Measurements from ENCODE around the gene GNE.
"Not testable (repeated sequence)": the region's sequence is repeated elsewhere in the genome, so short reads cannot be mapped to it uniquely, and the experiment has no call there.

The GNE gene

DNA sequence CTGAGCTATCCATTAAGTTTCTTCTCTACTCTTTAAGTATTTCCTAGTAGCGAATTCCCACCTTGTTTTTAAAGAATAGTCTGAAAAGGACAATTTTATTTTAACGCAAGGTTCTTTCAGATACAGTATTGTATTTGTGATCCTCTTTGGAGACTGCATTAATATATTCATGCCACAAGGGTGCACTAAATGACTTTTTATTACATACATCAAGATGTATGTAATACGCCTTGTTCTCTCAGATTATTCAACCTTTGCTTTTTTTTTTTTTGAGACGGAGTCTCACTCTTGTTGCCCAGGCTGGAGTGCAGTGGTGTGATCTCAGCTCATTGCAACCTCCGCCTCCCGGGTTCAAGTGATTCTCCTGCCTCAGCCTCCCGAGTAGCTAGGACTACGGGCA is 10.2 kb downstream of the GNE start:
- not testable (repeated sequence) for H3K4ac ChIP-seq (ENCODE audit: low read depth, low read length); H3K23ac ChIP-seq (ENCODE audit: low read length); H4K5ac ChIP-seq (ENCODE audit: low read length); H4K8ac ChIP-seq (ENCODE audit: low read depth, low read length); H3K56ac ChIP-seq (ENCODE audit: low read length); H2AK5ac ChIP-seq (ENCODE audit: low read length); H2BK120ac ChIP-seq (ENCODE audit: low read depth, low read length); H2BK5ac ChIP-seq (ENCODE audit: low read length); H3K9ac ChIP-seq (ENCODE audit: low read length); H3K79me2 ChIP-seq (ENCODE audit: control insufficient read depth, insufficient read depth, low read length); H3K79me1 ChIP-seq (ENCODE audit: low read length); H3K27ac ChIP-seq (ENCODE audit: low read depth, low read length); H3K4me2 ChIP-seq (ENCODE audit: low read length); H3K4me1 ChIP-seq (ENCODE audit: control insufficient read depth, low read depth, low read length); H3K27me3 ChIP-seq (ENCODE audit: insufficient read depth, low read length, poor library complexity); H3K18ac ChIP-seq (ENCODE audit: low read length); H3K4me3 ChIP-seq (ENCODE audit: low read length); H2BK15ac ChIP-seq (replicated peaks; ENCODE audit: low read depth); H3K36me3 ChIP-seq (ENCODE audit: control insufficient read depth, insufficient read depth, low read length)
- DNase-seq, result peak; percentile 30
- WGBS (ENCODE audit: extremely low coverage, insufficient coverage, low lambda C conversion rate), result no CpG with 5 or more reads among the region's 8 CpGs

- H3K4me2 ChIP-seq (ENCODE audit: low read length), result no peak overlapping the region
- H4K5ac ChIP-seq (ENCODE audit: low read length), result no peak overlapping the region
- no peak overlapping the region for H3K4ac ChIP-seq (ENCODE audit: low read depth, low read length)
- no peak overlapping the region for H3K27ac ChIP-seq (ENCODE audit: low read depth, low read length)
- H3K27me3 ChIP-seq (ENCODE audit: insufficient read depth, low read length, poor library complexity), result no peaks in the 10 kb centered on the region
- H2BK120ac ChIP-seq (ENCODE audit: low read depth, low read length), result no peak overlapping the region
- H3K36me3 ChIP-seq (ENCODE audit: control insufficient read depth, insufficient read depth, low read length), result no peaks in the 10 kb centered on the region
- no peak overlapping the region for H3K56ac ChIP-seq (ENCODE audit: low read length)
- H2AK5ac ChIP-seq (ENCODE audit: low read length), result no peak overlapping the region
- H3K4me3 ChIP-seq (ENCODE audit: low read length), result no peak overlapping the region
- H4K8ac ChIP-seq (ENCODE audit: low read depth, low read length), result no peak overlapping the region
- H3K18ac ChIP-seq (ENCODE audit: low read length), result no peak overlapping the region
- no peak overlapping the region for H2BK15ac ChIP-seq (replicated peaks; ENCODE audit: low read depth)
- no peak overlapping the region for H3K9ac ChIP-seq (ENCODE audit: low read length)
- no peak overlapping the region for H2BK5ac ChIP-seq (ENCODE audit: low read length)
- no peak overlapping the region for H3K23ac ChIP-seq (ENCODE audit: low read length)
- no CpG with 5 or more reads among the region's 3 CpGs for WGBS (ENCODE audit: extremely low coverage, insufficient coverage, low lambda C conversion rate)
- H3K4me1 ChIP-seq (ENCODE audit: control insufficient read depth, low read depth, low read length), result no peaks in the 10 kb centered on the region
- DNase-seq, result no peak
- no peaks in the 10 kb centered on the region for H3K79me2 ChIP-seq (ENCODE audit: control insufficient read depth, insufficient read depth, low read length)
- peaks cover 2% of the 10 kb centered on the region for H3K79me1 ChIP-seq (ENCODE audit: low read length)
Measured at GRCh38 chr9:36247356-36247755, 10.9 kb downstream of the GNE start.

GRCh38 chr9:36245906-36246305 is 12.3 kb downstream of the GNE start:
- no peak overlapping the region for H2AK5ac ChIP-seq (ENCODE audit: low read length)
- H3K18ac ChIP-seq (ENCODE audit: low read length), result no peak overlapping the region
- H3K4ac ChIP-seq (ENCODE audit: low read depth, low read length), result no peak overlapping the region
- no peak overlapping the region for H3K27ac ChIP-seq (ENCODE audit: low read depth, low read length)
- H2BK5ac ChIP-seq (ENCODE audit: low read length), result no peak overlapping the region
- H2BK120ac ChIP-seq (ENCODE audit: low read depth, low read length), result no peak overlapping the region
- H3K4me2 ChIP-seq (ENCODE audit: low read length), result no peak overlapping the region
- no peak overlapping the region for H3K4me3 ChIP-seq (ENCODE audit: low read length)
- H2BK15ac ChIP-seq (replicated peaks; ENCODE audit: low read depth), result no peak overlapping the region
- peaks cover 2% of the 10 kb centered on the region for H3K79me1 ChIP-seq (ENCODE audit: low read length)
- H4K8ac ChIP-seq (ENCODE audit: low read depth, low read length), result no peak overlapping the region
- DNase-seq, result no peak
- H4K5ac ChIP-seq (ENCODE audit: low read length), result no peak overlapping the region
- no CpG with 5 or more reads among the region's 6 CpGs for WGBS (ENCODE audit: extremely low coverage, insufficient coverage, low lambda C conversion rate)
- no peaks in the 10 kb centered on the region for H3K27me3 ChIP-seq (ENCODE audit: insufficient read depth, low read length, poor library complexity)
- no peaks in the 10 kb centered on the region for H3K36me3 ChIP-seq (ENCODE audit: control insufficient read depth, insufficient read depth, low read length)
- no peaks in the 10 kb centered on the region for H3K79me2 ChIP-seq (ENCODE audit: control insufficient read depth, insufficient read depth, low read length)
- no peak overlapping the region for H3K56ac ChIP-seq (ENCODE audit: low read length)
- no peaks in the 10 kb centered on the region for H3K4me1 ChIP-seq (ENCODE audit: control insufficient read depth, low read depth, low read length)
- H3K9ac ChIP-seq (ENCODE audit: low read length), result no peak overlapping the region
- no peak overlapping the region for H3K23ac ChIP-seq (ENCODE audit: low read length)

- not testable (repeated sequence) for H3K36me3 ChIP-seq (ENCODE audit: control insufficient read depth, insufficient read depth, low read length); H3K4me3 ChIP-seq (ENCODE audit: low read length); H3K18ac ChIP-seq (ENCODE audit: low read length); H3K9ac ChIP-seq (ENCODE audit: low read length); H3K27me3 ChIP-seq (ENCODE audit: insufficient read depth, low read length, poor library complexity); H3K79me1 ChIP-seq (ENCODE audit: low read length); H3K79me2 ChIP-seq (ENCODE audit: control insufficient read depth, insufficient read depth, low read length); H3K23ac ChIP-seq (ENCODE audit: low read length); H2BK15ac ChIP-seq (replicated peaks; ENCODE audit: low read depth); H3K56ac ChIP-seq (ENCODE audit: low read length); H4K5ac ChIP-seq (ENCODE audit: low read length); H2AK5ac ChIP-seq (ENCODE audit: low read length); H2BK5ac ChIP-seq (ENCODE audit: low read length); H3K4me1 ChIP-seq (ENCODE audit: control insufficient read depth, low read depth, low read length); H3K27ac ChIP-seq (ENCODE audit: low read depth, low read length); H3K4me2 ChIP-seq (ENCODE audit: low read length); DNase-seq; H2BK120ac ChIP-seq (ENCODE audit: low read depth, low read length); H3K4ac ChIP-seq (ENCODE audit: low read depth, low read length); H4K8ac ChIP-seq (ENCODE audit: low read depth, low read length)
- WGBS (ENCODE audit: extremely low coverage, insufficient coverage, low lambda C conversion rate), result no CpG with 5 or more reads among the region's 3 CpGs
Measured at GRCh38 chr9:36239675-36240074, 18.6 kb downstream of the GNE start.

GRCh38 chr9:36239205-36239604 is 19.0 kb downstream of the GNE start:
- H2BK5ac ChIP-seq (ENCODE audit: low read length); H3K27ac ChIP-seq (ENCODE audit: low read depth, low read length); H4K5ac ChIP-seq (ENCODE audit: low read length); H3K79me1 ChIP-seq (ENCODE audit: low read length); H2AK5ac ChIP-seq (ENCODE audit: low read length); H3K18ac ChIP-seq (ENCODE audit: low read length); H3K79me2 ChIP-seq (ENCODE audit: control insufficient read depth, insufficient read depth, low read length); H2BK120ac ChIP-seq (ENCODE audit: low read depth, low read length); H3K27me3 ChIP-seq (ENCODE audit: insufficient read depth, low read length, poor library complexity); H3K56ac ChIP-seq (ENCODE audit: low read length); H3K4me3 ChIP-seq (ENCODE audit: low read length); H4K8ac ChIP-seq (ENCODE audit: low read depth, low read length); H3K4me2 ChIP-seq (ENCODE audit: low read length); H3K36me3 ChIP-seq (ENCODE audit: control insufficient read depth, insufficient read depth, low read length); DNase-seq; H3K23ac ChIP-seq (ENCODE audit: low read length); H3K4me1 ChIP-seq (ENCODE audit: control insufficient read depth, low read depth, low read length); H2BK15ac ChIP-seq (replicated peaks; ENCODE audit: low read depth); H3K4ac ChIP-seq (ENCODE audit: low read depth, low read length); H3K9ac ChIP-seq (ENCODE audit: low read length): not testable (repeated sequence)
- WGBS (ENCODE audit: extremely low coverage, insufficient coverage, low lambda C conversion rate), result no CpG with 5 or more reads among the region's 7 CpGs

GRCh38 chr9:36237230-36237629 is 21.0 kb downstream of the GNE start:
- H4K8ac ChIP-seq (ENCODE audit: low read depth, low read length), result no peak overlapping the region
- no peaks in the 10 kb centered on the region for H3K79me1 ChIP-seq (ENCODE audit: low read length)
- H3K4ac ChIP-seq (ENCODE audit: low read depth, low read length), result no peak overlapping the region
- no peaks in the 10 kb centered on the region for H3K27me3 ChIP-seq (ENCODE audit: insufficient read depth, low read length, poor library complexity)
- H3K56ac ChIP-seq (ENCODE audit: low read length), result no peak overlapping the region
- no peak overlapping the region for H3K27ac ChIP-seq (ENCODE audit: low read depth, low read length)
- no peak overlapping the region for H4K5ac ChIP-seq (ENCODE audit: low read length)
- WGBS (ENCODE audit: extremely low coverage, insufficient coverage, low lambda C conversion rate), result no CpG with 5 or more reads among the region's 3 CpGs
- H3K9ac ChIP-seq (ENCODE audit: low read length), result no peak overlapping the region
- H3K36me3 ChIP-seq (ENCODE audit: control insufficient read depth, insufficient read depth, low read length), result no peaks in the 10 kb centered on the region
- no peak overlapping the region for H2BK5ac ChIP-seq (ENCODE audit: low read length)
- no peak overlapping the region for H3K23ac ChIP-seq (ENCODE audit: low read length)
- H2AK5ac ChIP-seq (ENCODE audit: low read length), result no peak overlapping the region
- H3K4me1 ChIP-seq (ENCODE audit: control insufficient read depth, low read depth, low read length), result no peaks in the 10 kb centered on the region
- H3K4me3 ChIP-seq (ENCODE audit: low read length), result no peak overlapping the region
- no peak overlapping the region for H3K4me2 ChIP-seq (ENCODE audit: low read length)
- DNase-seq, result no peak
- H3K18ac ChIP-seq (ENCODE audit: low read length), result no peak overlapping the region
- no peaks in the 10 kb centered on the region for H3K79me2 ChIP-seq (ENCODE audit: control insufficient read depth, insufficient read depth, low read length)
- no peak overlapping the region for H2BK120ac ChIP-seq (ENCODE audit: low read depth, low read length)
- no peak overlapping the region for H2BK15ac ChIP-seq (replicated peaks; ENCODE audit: low read depth)

Data from mesendoderm (in vitro differentiated cells).